Measurements from ENCODE around the gene NR2F1.

NR2F1 gene

DNA sequence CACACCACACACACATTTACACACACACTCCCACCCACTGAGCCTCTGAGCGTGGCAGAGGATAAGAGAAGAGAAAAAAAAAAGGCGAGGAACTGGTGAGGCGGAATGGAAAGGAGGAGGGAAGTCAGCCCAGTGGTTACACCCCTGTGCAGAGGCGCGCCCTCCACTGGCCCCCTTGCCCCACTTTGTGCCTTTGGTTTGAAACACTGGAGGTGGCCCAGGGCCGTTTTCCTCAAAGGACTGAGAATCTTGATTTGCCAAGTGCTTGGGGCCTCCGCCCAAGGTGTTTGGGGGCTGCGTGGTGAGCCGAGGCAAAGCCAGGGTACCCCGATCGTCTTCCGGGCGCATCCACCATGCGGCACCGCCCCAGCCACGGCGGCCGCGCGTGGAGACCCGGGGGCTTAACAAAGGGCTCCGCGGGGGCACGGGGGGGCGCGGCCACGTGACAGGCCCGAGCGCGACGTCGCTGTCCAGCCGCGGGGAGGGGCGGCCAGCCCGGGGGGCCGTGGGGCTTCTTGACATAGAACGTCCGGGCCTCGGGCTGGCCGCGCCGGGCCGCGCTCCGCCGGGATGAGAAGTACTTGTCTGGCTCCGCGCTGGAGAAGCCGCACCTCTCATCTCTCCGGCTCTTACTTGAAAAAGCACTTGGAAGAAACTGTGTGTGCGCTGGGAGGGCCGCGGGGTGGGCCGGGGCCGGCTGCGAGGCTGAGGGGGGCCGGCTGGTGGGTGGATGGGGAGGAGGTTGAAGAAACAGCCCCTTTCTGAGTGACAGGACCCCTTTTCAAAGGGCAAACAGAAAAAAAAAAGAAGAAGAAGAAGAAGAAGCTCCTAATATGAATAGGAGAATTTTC, 21.0 kb downstream of the NR2F1 start:
- DNase-seq (ENCODE audit: low read depth, low spot score) = no peak

DNA sequence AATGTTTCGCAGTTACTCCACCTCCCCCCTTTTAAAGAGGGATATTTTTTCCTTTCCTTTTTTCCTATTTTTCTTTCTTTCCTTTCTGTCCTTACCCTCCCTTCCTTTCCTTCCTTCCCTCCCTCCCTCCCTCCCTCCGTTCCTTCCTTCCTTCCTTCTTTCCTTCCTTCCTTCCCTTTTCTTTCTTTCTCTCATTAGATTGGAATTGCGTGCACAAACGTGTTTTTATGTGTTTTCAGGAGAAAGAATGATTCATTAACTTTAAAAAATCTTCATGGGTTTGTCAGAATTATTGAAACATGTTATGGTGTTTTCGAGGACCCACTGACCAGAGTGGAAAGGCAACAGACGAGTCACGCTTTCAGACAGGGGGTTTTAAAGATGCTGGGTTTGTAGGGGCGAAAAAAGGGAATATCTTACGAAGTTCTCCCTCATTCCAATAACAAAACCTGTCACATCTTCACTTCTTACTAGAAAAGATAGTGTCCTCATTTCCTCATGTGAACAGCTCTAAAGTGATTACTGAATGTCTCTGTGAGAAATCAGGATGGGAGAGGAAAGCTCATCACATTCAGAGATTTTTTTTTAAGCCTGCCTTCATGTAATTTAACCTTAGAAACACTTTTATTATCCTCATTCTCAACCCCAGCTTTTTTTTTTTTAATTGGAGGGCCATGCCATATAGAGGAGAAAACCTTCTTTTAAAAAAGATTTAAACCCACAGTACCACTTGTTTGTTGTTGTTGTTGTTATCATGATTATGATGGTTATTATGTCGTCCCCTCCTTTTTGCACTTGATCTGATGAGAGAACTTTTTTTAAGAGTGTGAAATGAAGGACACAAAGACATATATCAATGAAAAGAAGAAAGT, 21.9 kb downstream of the NR2F1 start:
- Histone ChIP-seq H3K27ac (no peak overlapping the region), H3K36me3 (ENCODE audit: insufficient read depth, low read length) (no peaks in the 10 kb centered on the region), H3K9ac (ENCODE audit: insufficient read length) (no peak overlapping the region), H3K4me3 (no peak overlapping the region), H3K9me3 (ENCODE audit: low read depth, low read length) (no peaks in the 10 kb centered on the region)
- no peak for DNase-seq (ENCODE audit: low read depth, low spot score)
- no peak for TF ChIP-seq EZH2 (IDR thresholded peaks at IDR 0.05)
- TF ChIP-seq POLR2AphosphoS5 (IDR thresholded peaks at IDR 0.05; ENCODE audit: borderline replicate concordance, low read depth, low read length) = no peak
- TF ChIP-seq FOXP2 (optimal IDR thresholded peaks at IDR 0.05; ENCODE audit: control extremely low read depth, extremely low read length, insufficient read depth) = no peak

More for the DNA sequence above, 21.0 kb downstream of the NR2F1 start:
- Histone ChIP-seq H3K4me3 (no peak overlapping the region), H3K9ac (ENCODE audit: insufficient read length) (no peak overlapping the region), H3K27ac (no peak overlapping the region; the same call in 1 of the 2 replicates), H3K9me3 (ENCODE audit: low read depth, low read length) (no peaks in the 10 kb centered on the region), H3K36me3 (ENCODE audit: insufficient read depth, low read length) (no peaks in the 10 kb centered on the region)
- TF ChIP-seq POLR2AphosphoS5 (IDR thresholded peaks at IDR 0.05; ENCODE audit: borderline replicate concordance, low read depth, low read length) = no peak
- TF ChIP-seq FOXP2 (optimal IDR thresholded peaks at IDR 0.05; ENCODE audit: control extremely low read depth, extremely low read length, insufficient read depth) = no peak
- no peak for TF ChIP-seq EZH2 (IDR thresholded peaks at IDR 0.05)

DNA sequence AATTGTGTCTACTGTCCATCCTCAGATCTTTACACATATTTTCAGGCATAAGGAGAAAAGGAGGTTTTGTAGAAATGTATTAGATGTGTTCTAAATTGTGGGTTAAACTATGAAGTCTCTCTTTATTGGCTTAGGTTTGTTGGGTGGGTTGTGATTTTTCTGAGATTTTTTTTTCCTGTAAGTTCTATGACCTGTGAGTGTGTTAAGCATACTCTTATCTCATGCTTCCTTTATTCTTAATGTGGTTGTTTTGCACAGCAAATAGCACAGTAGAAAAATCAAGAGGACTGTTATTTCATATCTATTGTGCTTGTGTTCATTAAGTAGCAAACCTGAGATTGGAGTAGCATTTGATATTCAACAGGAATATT, 23.3 kb downstream of the NR2F1 start:
- TF ChIP-seq POLR2AphosphoS5 (IDR thresholded peaks at IDR 0.05; ENCODE audit: borderline replicate concordance, low read depth, low read length) (no peak), EZH2 (IDR thresholded peaks at IDR 0.05) (no peak), FOXP2 (optimal IDR thresholded peaks at IDR 0.05; ENCODE audit: control extremely low read depth, extremely low read length, insufficient read depth) (no peak)
- H3K27ac ChIP-seq = no peak overlapping the region
- no peak overlapping the region for H3K4me3 ChIP-seq
- no peak for DNase-seq (ENCODE audit: low read depth, low spot score)
- no peaks in the 10 kb centered on the region for H3K9me3 ChIP-seq (ENCODE audit: low read depth, low read length)
- H3K36me3 ChIP-seq (ENCODE audit: insufficient read depth, low read length) = no peaks in the 10 kb centered on the region
- no peak overlapping the region for H3K9ac ChIP-seq (ENCODE audit: insufficient read length)

DNA sequence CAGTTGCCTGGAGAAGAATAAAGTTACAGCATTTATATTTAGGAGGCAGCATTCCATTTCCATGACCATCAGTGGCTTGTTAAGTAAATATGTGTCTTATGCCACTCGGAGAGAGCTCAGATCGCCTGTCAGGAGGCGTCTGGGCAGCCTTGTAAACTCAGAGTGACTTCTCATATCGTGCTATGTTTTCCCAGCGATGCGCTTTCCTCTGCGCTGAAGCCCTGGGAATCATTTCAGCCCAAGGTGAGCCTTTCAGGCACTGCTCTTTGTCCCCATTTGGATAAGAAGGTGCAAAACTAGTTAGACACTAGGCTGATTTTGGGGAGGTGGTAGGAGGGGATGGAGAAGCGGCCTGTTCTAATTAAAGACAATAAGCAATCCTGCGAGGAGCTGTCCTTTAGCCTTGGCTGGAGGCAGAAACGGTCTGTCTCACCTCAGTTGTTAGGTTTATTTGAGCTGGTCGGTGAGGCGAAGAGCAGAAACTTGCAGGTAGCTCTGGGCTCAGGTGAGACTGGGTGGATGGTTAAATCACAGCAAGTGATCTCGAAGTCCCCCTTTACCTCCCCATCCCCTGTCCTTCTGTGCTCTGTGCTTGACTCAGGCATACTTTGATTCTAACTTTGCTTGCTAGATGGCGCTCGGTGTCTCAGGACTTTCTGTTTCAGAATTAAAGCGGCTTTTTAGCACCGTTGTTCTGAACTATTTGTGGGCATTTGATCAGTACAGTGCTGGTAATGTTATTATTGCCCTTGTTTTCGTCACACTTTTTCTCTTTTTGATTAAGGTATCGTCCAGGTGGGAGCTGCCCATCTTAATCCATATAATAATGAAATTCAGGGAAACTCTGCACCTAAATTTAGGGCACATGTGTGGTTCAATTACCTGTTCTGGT, 24.6 kb downstream of the NR2F1 start:
- no peak for TF ChIP-seq POLR2AphosphoS5 (IDR thresholded peaks at IDR 0.05; ENCODE audit: borderline replicate concordance, low read depth, low read length)
- TF ChIP-seq FOXP2 (optimal IDR thresholded peaks at IDR 0.05; ENCODE audit: control extremely low read depth, extremely low read length, insufficient read depth) = no peak
- H3K9ac ChIP-seq (ENCODE audit: insufficient read length) = no peak overlapping the region
- no peaks in the 10 kb centered on the region for H3K36me3 ChIP-seq (ENCODE audit: insufficient read depth, low read length)
- DNase-seq (ENCODE audit: low read depth, low spot score) = no peak
- H3K9me3 ChIP-seq (ENCODE audit: low read depth, low read length) = no peaks in the 10 kb centered on the region
- no peak overlapping the region for H3K4me3 ChIP-seq
- H3K27ac ChIP-seq = no peak overlapping the region

DNA sequence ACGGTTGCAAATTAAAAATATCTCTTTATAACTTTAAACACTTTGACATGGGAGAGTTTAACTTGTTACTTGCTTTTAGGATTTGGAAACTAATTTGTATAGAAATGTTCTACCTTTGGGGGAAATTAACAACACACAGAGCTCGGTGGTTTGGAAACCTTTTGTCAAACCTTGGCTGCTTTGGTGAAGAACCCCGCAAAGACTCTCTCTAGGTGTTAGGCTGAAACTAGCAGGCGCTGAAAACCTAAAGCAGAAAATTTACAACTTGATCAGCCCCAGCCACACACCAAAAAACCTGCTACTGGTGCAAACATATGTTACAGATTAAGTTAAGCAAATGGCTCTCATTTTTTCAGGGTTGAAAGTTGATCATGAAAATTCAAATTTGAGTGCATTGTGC, 25.8 kb downstream of the NR2F1 start:
- no peak for DNase-seq (ENCODE audit: low read depth, low spot score)
- no peak overlapping the region for H3K4me3 ChIP-seq
- H3K9ac ChIP-seq (ENCODE audit: insufficient read length) = no peak overlapping the region
- H3K36me3 ChIP-seq (ENCODE audit: insufficient read depth, low read length) = no peaks in the 10 kb centered on the region
- no peak overlapping the region for H3K27ac ChIP-seq
- H3K9me3 ChIP-seq (ENCODE audit: low read depth, low read length) = no peaks in the 10 kb centered on the region
- TF ChIP-seq POLR2AphosphoS5 (IDR thresholded peaks at IDR 0.05; ENCODE audit: borderline replicate concordance, low read depth, low read length) (no peak), FOXP2 (optimal IDR thresholded peaks at IDR 0.05; ENCODE audit: control extremely low read depth, extremely low read length, insufficient read depth) (no peak), EZH2 (IDR thresholded peaks at IDR 0.05) (no peak)

DNA sequence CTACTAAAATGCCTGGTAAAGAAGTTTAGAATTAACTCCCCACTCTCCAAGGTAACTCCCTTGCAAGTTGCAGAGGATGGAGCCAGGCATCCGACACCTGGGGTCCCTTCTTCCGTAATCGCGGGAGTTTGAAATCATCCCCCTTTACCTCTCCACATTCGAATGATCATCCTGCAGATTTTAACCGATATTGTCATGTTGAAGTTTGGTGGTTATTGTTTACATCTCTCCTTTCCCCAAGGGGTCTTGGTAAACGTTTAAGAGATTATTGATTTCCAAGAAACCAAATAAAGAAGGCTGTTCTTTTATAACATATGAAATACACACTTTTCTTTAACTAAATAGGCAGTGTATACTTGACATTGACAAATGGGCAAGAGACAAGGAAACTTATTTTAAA, 26.7 kb downstream of the NR2F1 start:
- Histone ChIP-seq H3K27ac (no peak overlapping the region), H3K36me3 (ENCODE audit: insufficient read depth, low read length) (no peaks in the 10 kb centered on the region), H3K9ac (ENCODE audit: insufficient read length) (no peak overlapping the region), H3K4me3 (no peak overlapping the region), H3K9me3 (ENCODE audit: low read depth, low read length) (no peaks in the 10 kb centered on the region)
- TF ChIP-seq FOXP2 (optimal IDR thresholded peaks at IDR 0.05; ENCODE audit: control extremely low read depth, extremely low read length, insufficient read depth) (no peak), EZH2 (IDR thresholded peaks at IDR 0.05) (no peak), POLR2AphosphoS5 (IDR thresholded peaks at IDR 0.05; ENCODE audit: borderline replicate concordance, low read depth, low read length) (no peak)
- no peak for DNase-seq (ENCODE audit: low read depth, low spot score)

DNA sequence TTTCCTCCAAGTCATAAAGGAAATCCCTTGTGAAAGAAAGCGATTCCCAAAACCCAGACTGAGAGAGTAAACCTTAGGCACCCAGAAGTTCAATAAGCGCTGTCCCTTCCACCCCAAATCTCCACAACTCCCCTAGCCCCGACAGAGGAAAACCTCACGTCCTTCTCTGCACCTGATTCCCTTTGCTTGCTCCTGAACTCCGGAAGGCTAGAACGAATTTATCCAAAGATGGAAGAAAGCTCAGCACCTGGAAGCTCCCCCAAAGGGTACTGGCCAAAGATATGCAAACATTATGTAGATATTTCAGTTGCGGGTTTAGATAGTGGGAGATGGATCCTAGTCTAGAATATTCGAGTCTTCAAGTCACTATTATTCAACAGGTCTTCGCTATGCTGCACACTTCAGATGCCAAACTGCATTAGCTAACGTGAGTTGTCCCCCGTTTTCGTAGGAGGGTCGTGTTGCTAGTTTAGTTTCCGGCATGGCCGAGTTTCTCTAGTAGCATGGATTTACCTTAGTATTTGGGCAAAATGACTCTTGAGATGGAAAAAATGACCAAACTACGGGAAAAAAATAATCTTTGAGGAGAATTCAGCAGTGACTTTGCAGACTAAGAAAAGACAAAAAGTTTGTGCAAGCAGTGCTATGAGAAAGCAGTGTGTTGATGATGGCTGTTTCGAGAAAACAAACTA, 27.7 kb downstream of the NR2F1 start:
- no peaks in the 10 kb centered on the region for H3K9me3 ChIP-seq (ENCODE audit: low read depth, low read length)
- no peak for DNase-seq (ENCODE audit: low read depth, low spot score)
- H3K27ac ChIP-seq = no peak overlapping the region
- no peak overlapping the region for H3K9ac ChIP-seq (ENCODE audit: insufficient read length)
- no peaks in the 10 kb centered on the region for H3K36me3 ChIP-seq (ENCODE audit: insufficient read depth, low read length)
- no peak overlapping the region for H3K4me3 ChIP-seq
- TF ChIP-seq POLR2AphosphoS5 (IDR thresholded peaks at IDR 0.05; ENCODE audit: borderline replicate concordance, low read depth, low read length) (no peak), FOXP2 (optimal IDR thresholded peaks at IDR 0.05; ENCODE audit: control extremely low read depth, extremely low read length, insufficient read depth) (no peak), EZH2 (IDR thresholded peaks at IDR 0.05) (no peak)
